DOHH2 (cell line): ENCODE measurements around the gene LBH.

Experiments
- EZH2phosphoT487 ChIP-seq: fragments of 200-600 bp; sonication (generic); IDR thresholded peaks from 2 replicates; pipeline ENCODE4 v1.6.1; 2017; ENCODE audit warnings: borderline replicate concordance, mild to moderate bottlenecking, antibody characterized with exemption, low read length, moderate library complexity, mixed read lengths
- TF ChIP-seq, protein P1 (sequence below): fragments of 200-600 bp; sonication (generic); IDR thresholded peaks from one replicate; pipeline ENCODE4 v1.5.1; 2014; ENCODE audit warnings: antibody characterized with exemption, mild to moderate bottlenecking, low read depth, low read length; ENCODE audit not compliant: poor library complexity, severe bottlenecking

DNA sequence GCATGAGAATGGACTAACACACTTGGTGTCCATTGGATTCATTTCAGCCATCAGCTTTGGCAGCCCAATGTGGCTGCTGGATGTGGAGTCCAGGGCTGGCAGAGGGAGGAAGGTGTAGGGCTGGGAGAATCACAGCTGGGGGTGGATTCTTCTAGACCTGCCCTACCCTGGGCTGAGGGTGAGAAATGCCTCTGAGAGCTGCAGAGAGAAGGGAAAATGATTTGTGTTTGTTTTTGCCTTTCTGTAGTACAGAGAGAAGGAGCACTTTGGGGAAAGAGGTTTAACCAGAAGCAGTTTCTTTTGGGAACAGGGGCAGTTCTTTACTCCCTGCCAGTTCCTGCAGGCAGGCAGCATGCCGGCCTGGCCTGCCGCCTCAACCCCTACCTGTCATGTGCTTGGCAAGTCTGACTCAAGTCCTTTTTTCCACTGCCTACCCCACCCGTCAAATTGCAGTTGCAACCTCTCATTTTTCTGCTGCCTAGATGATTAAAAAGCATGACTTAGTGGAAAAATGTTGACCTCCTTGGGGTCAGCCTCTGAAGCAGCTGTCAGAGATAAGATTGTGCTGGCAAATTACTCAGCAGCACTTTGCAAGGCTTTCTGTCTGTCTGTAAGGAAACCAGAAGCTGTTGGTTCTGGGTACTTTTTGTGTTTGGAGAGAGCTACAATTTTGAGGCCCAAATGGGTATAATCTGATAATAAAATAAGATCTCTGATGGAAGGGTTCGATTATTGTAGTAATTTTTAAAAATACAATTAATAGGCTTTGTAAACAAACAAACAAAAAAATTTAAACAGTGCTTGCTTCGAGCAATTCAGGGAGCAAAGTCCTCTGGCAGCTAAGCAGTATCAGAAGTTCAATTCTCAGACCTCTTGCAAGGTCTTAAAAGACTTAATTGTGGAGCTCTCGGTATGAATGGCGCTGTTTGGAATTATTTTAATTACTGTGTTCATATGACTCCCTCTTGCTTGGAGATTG, 21.7 kb downstream of the LBH start:
- no peak for TF ChIP-seq EZH2phosphoT487
- TF ChIP-seq, protein P1, sequence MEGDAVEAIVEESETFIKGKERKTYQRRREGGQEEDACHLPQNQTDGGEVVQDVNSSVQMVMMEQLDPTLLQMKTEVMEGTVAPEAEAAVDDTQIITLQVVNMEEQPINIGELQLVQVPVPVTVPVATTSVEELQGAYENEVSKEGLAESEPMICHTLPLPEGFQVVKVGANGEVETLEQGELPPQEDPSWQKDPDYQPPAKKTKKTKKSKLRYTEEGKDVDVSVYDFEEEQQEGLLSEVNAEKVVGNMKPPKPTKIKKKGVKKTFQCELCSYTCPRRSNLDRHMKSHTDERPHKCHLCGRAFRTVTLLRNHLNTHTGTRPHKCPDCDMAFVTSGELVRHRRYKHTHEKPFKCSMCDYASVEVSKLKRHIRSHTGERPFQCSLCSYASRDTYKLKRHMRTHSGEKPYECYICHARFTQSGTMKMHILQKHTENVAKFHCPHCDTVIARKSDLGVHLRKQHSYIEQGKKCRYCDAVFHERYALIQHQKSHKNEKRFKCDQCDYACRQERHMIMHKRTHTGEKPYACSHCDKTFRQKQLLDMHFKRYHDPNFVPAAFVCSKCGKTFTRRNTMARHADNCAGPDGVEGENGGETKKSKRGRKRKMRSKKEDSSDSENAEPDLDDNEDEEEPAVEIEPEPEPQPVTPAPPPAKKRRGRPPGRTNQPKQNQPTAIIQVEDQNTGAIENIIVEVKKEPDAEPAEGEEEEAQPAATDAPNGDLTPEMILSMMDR, result no peak
